NCI-H1436 treated with DMSO at 0.1 percent for 48 hours (cell line): ENCODE data around the gene SULT1A1.

Experiments used
- DNase-seq: peaks from one replicate; lab custom pipeline; 2025; lab: John Stamatoyannopoulos, UW

The SULT1A1 gene

GRCh38 chr16:28558456-28558855, 51.4 kb downstream of the SULT1A1 start:
- DNase-seq: no peak

- no peak for DNase-seq
These were observed 52.9 kb downstream of the SULT1A1 start for GRCh38 chr16:28556914-28557320.

GRCh38 chr16:28555561-28555960, 54.3 kb downstream of the SULT1A1 start:
- no peak for DNase-seq
